LNCAP (cell line): Measurements from ENCODE around the gene C5orf15.

ENCODE experiments used
- TF ChIP-seq, protein P1 (sequence below): fragments of 450-650 bp; IDR thresholded peaks from 2 replicates; pipeline ENCODE4 v1.5.1; 2017; ENCODE audit warnings: mild to moderate bottlenecking

The C5orf15 gene

GRCh38 chr5:133996683-133997252 lies 28.3 kb upstream of the C5orf15 start:
- TF ChIP-seq, protein P1, sequence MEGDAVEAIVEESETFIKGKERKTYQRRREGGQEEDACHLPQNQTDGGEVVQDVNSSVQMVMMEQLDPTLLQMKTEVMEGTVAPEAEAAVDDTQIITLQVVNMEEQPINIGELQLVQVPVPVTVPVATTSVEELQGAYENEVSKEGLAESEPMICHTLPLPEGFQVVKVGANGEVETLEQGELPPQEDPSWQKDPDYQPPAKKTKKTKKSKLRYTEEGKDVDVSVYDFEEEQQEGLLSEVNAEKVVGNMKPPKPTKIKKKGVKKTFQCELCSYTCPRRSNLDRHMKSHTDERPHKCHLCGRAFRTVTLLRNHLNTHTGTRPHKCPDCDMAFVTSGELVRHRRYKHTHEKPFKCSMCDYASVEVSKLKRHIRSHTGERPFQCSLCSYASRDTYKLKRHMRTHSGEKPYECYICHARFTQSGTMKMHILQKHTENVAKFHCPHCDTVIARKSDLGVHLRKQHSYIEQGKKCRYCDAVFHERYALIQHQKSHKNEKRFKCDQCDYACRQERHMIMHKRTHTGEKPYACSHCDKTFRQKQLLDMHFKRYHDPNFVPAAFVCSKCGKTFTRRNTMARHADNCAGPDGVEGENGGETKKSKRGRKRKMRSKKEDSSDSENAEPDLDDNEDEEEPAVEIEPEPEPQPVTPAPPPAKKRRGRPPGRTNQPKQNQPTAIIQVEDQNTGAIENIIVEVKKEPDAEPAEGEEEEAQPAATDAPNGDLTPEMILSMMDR, result peak; percentile 50

DNA sequence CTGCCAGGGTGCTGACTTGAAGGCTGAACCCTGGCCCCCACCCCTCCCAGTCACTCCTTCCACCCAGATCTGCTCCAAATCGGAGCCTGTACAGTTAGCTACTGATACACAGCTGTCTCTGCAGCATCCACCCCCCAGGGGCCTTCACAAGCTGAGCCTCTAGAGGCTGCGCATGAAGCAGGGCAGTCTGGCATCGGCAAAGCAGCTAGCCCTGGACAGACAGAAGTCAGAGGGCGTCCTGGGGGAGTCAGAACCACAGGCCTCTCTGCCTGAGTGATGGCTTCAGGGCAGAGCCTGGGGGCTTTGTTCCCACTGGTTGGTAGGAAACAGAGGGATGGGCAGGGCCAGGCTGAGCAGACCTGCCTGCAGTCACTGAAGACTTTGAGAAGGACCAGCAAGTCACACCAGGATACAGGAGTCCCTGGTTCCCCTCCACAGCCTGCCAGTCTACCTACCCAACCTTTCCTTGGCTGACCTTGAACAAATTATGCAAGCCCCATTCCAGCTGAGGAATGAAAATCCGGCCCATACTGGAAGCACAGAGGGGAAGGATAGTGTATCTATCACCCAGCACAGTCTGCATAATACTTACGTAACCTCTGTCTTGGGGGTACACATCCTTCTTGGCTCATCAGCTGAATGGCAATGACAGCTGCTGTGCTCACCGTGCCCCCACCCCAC lies 27.6 kb upstream of the C5orf15 start:
- TF ChIP-seq, protein P1, result no peak

- TF ChIP-seq, protein P1, result no peak
These were observed 26.9 kb upstream of the C5orf15 start for GRCh38 chr5:133995341-133995740.

DNA sequence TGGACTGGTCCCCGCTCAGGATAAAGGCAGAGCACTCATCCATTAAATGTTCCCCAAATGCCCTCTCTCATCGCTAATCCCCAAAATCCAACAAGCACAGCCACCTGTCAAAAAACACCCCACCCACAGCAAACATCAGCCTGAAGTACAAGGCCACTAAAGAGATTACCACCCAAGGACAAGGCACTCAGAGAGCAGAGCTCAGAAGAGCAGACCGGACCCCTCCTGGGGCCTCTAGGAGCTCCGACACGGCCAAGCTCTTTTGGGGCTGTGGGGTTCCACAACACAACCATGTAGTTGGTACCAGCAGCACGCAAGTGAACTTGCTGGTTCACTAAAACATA lies 26.5 kb upstream of the C5orf15 start:
- TF ChIP-seq, protein P1, result no peak

DNA sequence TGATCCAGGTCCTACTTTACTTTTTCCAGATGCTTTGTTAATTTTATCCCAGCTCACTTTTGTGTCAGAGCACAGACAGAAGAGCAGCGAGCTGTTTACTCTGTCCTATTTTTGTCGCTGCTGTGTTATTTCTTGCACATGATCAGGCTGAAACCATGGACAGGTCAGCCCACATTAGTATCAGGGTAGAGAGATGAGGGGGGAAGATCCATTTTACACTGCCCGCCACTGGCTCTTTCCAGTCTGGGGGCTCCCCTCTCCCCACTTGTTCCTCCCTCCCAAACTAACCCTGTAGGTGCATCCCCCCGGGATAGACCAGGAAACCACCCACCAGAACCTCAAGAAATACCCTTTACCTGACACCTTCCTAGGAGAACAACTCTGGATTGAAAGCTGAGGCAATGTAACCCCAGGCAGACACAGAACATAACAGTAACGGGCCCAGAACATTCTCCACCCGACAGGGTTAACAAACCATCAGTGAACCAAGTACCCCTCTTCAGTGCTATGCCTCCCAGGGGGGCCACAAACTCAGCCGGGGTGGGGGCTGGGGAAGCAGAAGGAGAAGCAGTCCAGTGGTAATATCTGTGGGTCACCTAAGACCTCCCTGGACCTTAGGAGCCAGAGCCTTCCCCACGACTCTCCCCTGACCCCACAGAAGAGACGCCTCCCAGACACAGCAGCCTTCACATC lies 26.0 kb upstream of the C5orf15 start:
- TF ChIP-seq, protein P1, result no peak

DNA sequence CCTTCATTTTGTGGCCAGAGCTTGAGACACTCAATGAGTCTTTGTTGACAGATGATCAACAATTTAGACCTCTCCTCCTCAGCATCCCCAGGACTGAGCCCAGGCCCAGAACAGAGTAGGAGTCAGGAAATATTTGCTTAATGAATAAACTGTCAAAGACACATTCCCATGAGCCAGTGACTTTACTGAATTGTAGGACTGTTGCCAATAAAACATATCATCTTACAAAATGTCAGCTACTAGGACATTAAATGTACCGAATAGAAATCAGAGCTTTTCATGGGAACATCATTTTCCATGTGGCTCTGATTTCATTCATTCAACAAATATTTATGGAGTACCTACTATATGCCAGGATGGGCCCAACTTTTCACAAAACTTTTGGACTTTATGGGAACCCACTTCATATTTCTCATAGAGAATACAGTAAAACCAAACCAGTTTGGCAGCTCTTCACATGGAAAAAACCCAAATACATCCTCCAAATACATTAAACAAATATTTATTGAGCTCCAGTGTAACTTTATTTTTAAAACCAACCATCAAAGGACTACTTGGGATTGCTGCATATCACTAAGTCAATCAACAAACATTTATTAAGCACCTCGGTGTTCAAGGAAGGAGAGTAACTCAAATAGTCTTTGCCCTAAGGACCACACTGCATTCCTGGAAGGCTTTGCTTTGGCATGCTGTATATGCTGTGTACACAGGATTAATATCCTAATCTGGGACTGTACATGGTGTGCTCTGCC lies 24.9 kb upstream of the C5orf15 start:
- TF ChIP-seq, protein P1, result no peak

DNA sequence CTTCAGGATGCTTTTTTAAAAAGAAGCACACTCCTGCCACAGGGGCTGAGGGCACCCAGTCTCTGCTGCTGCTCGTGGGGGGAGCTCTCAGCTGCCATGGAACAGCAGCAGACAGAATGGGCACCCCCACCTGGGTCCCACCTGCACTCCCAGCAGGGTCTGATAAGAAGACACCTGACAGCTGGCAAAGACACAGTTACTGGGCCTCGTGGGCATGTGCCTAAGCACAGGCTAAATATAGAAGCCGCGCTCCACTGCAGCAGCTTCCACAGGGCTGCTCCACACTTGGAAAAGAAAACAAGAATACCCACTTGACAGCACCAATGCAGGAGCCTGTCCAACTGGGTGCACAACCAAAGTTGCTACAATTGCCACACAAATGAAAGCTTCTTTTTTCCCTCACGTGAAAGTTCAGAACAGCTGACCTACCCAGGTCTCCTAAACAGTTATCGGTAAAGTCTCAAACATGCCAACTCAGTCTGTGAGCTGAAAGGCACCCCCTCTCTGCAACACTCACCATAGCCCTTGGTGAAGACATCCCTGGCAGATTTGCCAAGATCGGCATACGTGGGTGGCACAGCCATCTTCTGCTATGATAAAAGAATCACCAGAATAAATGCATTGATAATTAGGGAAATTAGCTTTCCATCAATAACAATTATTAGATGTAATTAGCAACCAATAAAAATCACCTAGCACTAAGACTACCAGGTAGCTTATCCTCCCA lies 24.2 kb upstream of the C5orf15 start:
- TF ChIP-seq, protein P1, result no peak
